ENCODE results near the gene QRSL1.
"Not testable (repeated sequence)": the region's sequence is repeated elsewhere in the genome, so short reads cannot be mapped to it uniquely, and the experiment has no call there.

QRSL1 gene

GRCh38 chr6:106622412-106622811 lies 7.0 kb upstream of the QRSL1 start:
- no peak overlapping the region for H3K4me3 ChIP-seq (ENCODE audit: low read depth, low read length)
- no peak for TF ChIP-seq CTCF (IDR thresholded peaks at IDR 0.05; ENCODE audit: low read depth, low read length, missing control alignments)
- DNase-seq (ENCODE audit: low read depth): no peak

- no peak for TF ChIP-seq CTCF (IDR thresholded peaks at IDR 0.05; ENCODE audit: low read depth, low read length, missing control alignments)
- DNase-seq (ENCODE audit: low read depth): no peak
Observed at GRCh38 chr6:106623039-106623438, 6.3 kb upstream of the QRSL1 start.

GRCh38 chr6:106626485-106626884 lies 2.9 kb upstream of the QRSL1 start:
- DNase-seq (ENCODE audit: low read depth): no peak
- no peak overlapping the region for H3K4me3 ChIP-seq (ENCODE audit: low read depth, low read length)
- no peak for TF ChIP-seq CTCF (IDR thresholded peaks at IDR 0.05; ENCODE audit: low read depth, low read length, missing control alignments)

More at GRCh38 chr6:106623039-106623438, 6.3 kb upstream of the QRSL1 start:
- H3K4me3 ChIP-seq (ENCODE audit: low read depth, low read length): no peak overlapping the region

- DNase-seq (ENCODE audit: low read depth); H3K4me3 ChIP-seq (ENCODE audit: low read depth, low read length): not testable (repeated sequence)
Observed at GRCh38 chr6:106627760-106628159, 1.6 kb upstream of the QRSL1 start.

GRCh38 chr6:106628658-106629102 lies 698 bp upstream of the QRSL1 start:
- H3K4me3 ChIP-seq (ENCODE audit: low read depth, low read length): peak overlapping the region; percentile 61
- TF ChIP-seq CTCF (IDR thresholded peaks at IDR 0.05; ENCODE audit: low read depth, low read length, missing control alignments): no peak
- DNase-seq (ENCODE audit: low read depth): no peak

- DNase-seq (ENCODE audit: low read depth): no peak
- H3K4me3 ChIP-seq (ENCODE audit: low read depth, low read length): peak overlapping the region; percentile 61
- TF ChIP-seq CTCF (IDR thresholded peaks at IDR 0.05; ENCODE audit: low read depth, low read length, missing control alignments): no peak
Observed at GRCh38 chr6:106629859-106630163, 433 bp downstream of the QRSL1 start.

- TF ChIP-seq CTCF (IDR thresholded peaks at IDR 0.05; ENCODE audit: low read depth, low read length, missing control alignments): no peak
- no peak for DNase-seq (ENCODE audit: low read depth)
- H3K4me3 ChIP-seq (ENCODE audit: low read depth, low read length): peak overlapping the region; percentile 61
Observed at GRCh38 chr6:106630366-106630765, 988 bp downstream of the QRSL1 start.

GRCh38 chr6:106631346-106631745 lies 2.0 kb downstream of the QRSL1 start:
- no peak for DNase-seq (ENCODE audit: low read depth)
- no peak overlapping the region for H3K4me3 ChIP-seq (ENCODE audit: low read depth, low read length)
- TF ChIP-seq CTCF (IDR thresholded peaks at IDR 0.05; ENCODE audit: low read depth, low read length, missing control alignments): no peak

Data from GM12864 (cell line).